Measurements from ENCODE around the gene XDH.

The XDH gene

GRCh38 chr2:31341351-31341750, 73.2 kb downstream of the XDH start:
- Histone ChIP-seq H3K4me3 (ENCODE audit: low read length) (no peak overlapping the region), H3K9me3 (ENCODE audit: control insufficient read depth, low read length) (no peaks in the 10 kb centered on the region), H3K27me3 (replicated peaks; ENCODE audit: control insufficient read depth, insufficient read depth, low read length) (no peaks in the 10 kb centered on the region), H3K9ac (ENCODE audit: low read length) (no peak overlapping the region), H3K36me3 (ENCODE audit: control insufficient read depth, insufficient read depth, low read length, severe bottlenecking) (no peaks in the 10 kb centered on the region), H3K4me1 (ENCODE audit: control insufficient read depth, insufficient read depth, low read length) (peaks cover 17% of the 10 kb centered on the region)
- no peak for DNase-seq (ENCODE audit: low read depth)

- H3K36me3 ChIP-seq (ENCODE audit: control insufficient read depth, insufficient read depth, low read length, severe bottlenecking), result no peaks in the 10 kb centered on the region
- H3K4me1 ChIP-seq (ENCODE audit: control insufficient read depth, insufficient read depth, low read length), result peaks cover 33% of the 10 kb centered on the region
- H3K27me3 ChIP-seq (replicated peaks; ENCODE audit: control insufficient read depth, insufficient read depth, low read length), result no peaks in the 10 kb centered on the region
- H3K9ac ChIP-seq (ENCODE audit: low read length), result no peak overlapping the region
- no peak overlapping the region for H3K4me3 ChIP-seq (ENCODE audit: low read length)
- H3K9me3 ChIP-seq (ENCODE audit: control insufficient read depth, low read length), result no peaks in the 10 kb centered on the region
- DNase-seq (ENCODE audit: low read depth), result no peak
Measured at GRCh38 chr2:31339696-31340095, 74.8 kb downstream of the XDH start.

- Histone ChIP-seq H3K36me3 (ENCODE audit: control insufficient read depth, insufficient read depth, low read length, severe bottlenecking) (no peaks in the 10 kb centered on the region), H3K27me3 (replicated peaks; ENCODE audit: control insufficient read depth, insufficient read depth, low read length) (peaks cover 4% of the 10 kb centered on the region), H3K4me1 (ENCODE audit: control insufficient read depth, insufficient read depth, low read length) (peaks cover 39% of the 10 kb centered on the region), H3K9ac (ENCODE audit: low read length) (no peak overlapping the region), H3K4me3 (ENCODE audit: low read length) (no peak overlapping the region), H3K9me3 (ENCODE audit: control insufficient read depth, low read length) (no peaks in the 10 kb centered on the region)
- DNase-seq (ENCODE audit: low read depth), result peak; percentile 82
Measured at GRCh38 chr2:31337860-31338259, 76.7 kb downstream of the XDH start.

GRCh38 chr2:31337197-31337596, 77.3 kb downstream of the XDH start:
- H3K9ac ChIP-seq (ENCODE audit: low read length), result no peak overlapping the region
- no peaks in the 10 kb centered on the region for H3K9me3 ChIP-seq (ENCODE audit: control insufficient read depth, low read length)
- peak; percentile 26 for DNase-seq (ENCODE audit: low read depth)
- peaks cover 39% of the 10 kb centered on the region for H3K4me1 ChIP-seq (ENCODE audit: control insufficient read depth, insufficient read depth, low read length)
- H3K27me3 ChIP-seq (replicated peaks; ENCODE audit: control insufficient read depth, insufficient read depth, low read length), result peaks cover 6% of the 10 kb centered on the region
- peak overlapping the region; percentile 1 for H3K4me3 ChIP-seq (ENCODE audit: low read length)
- H3K36me3 ChIP-seq (ENCODE audit: control insufficient read depth, insufficient read depth, low read length, severe bottlenecking), result no peaks in the 10 kb centered on the region

GRCh38 chr2:31335921-31336585, 78.5 kb downstream of the XDH start:
- DNase-seq (ENCODE audit: low read depth), result peak; percentile 90
- H3K9ac ChIP-seq (ENCODE audit: low read length), result no peak overlapping the region
- H3K9me3 ChIP-seq (ENCODE audit: control insufficient read depth, low read length), result no peaks in the 10 kb centered on the region
- no peak overlapping the region for H3K4me3 ChIP-seq (ENCODE audit: low read length)
- peaks cover 6% of the 10 kb centered on the region for H3K27me3 ChIP-seq (replicated peaks; ENCODE audit: control insufficient read depth, insufficient read depth, low read length)
- peaks cover 39% of the 10 kb centered on the region for H3K4me1 ChIP-seq (ENCODE audit: control insufficient read depth, insufficient read depth, low read length)
- H3K36me3 ChIP-seq (ENCODE audit: control insufficient read depth, insufficient read depth, low read length, severe bottlenecking), result no peaks in the 10 kb centered on the region

- H3K27me3 ChIP-seq (replicated peaks; ENCODE audit: control insufficient read depth, insufficient read depth, low read length), result peaks cover 17% of the 10 kb centered on the region
- H3K9ac ChIP-seq (ENCODE audit: low read length), result no peak overlapping the region
- H3K36me3 ChIP-seq (ENCODE audit: control insufficient read depth, insufficient read depth, low read length, severe bottlenecking), result no peaks in the 10 kb centered on the region
- no peaks in the 10 kb centered on the region for H3K9me3 ChIP-seq (ENCODE audit: control insufficient read depth, low read length)
- no peak overlapping the region for H3K4me3 ChIP-seq (ENCODE audit: low read length)
- DNase-seq (ENCODE audit: low read depth), result no peak
- H3K4me1 ChIP-seq (ENCODE audit: control insufficient read depth, insufficient read depth, low read length), result peaks cover 39% of the 10 kb centered on the region
Measured at GRCh38 chr2:31334311-31335026, 80.1 kb downstream of the XDH start.

- Histone ChIP-seq H3K4me3 (ENCODE audit: low read length) (no peak overlapping the region), H3K27me3 (replicated peaks; ENCODE audit: control insufficient read depth, insufficient read depth, low read length) (peaks cover 17% of the 10 kb centered on the region), H3K9me3 (ENCODE audit: control insufficient read depth, low read length) (no peaks in the 10 kb centered on the region), H3K36me3 (ENCODE audit: control insufficient read depth, insufficient read depth, low read length, severe bottlenecking) (no peaks in the 10 kb centered on the region), H3K9ac (ENCODE audit: low read length) (no peak overlapping the region), H3K4me1 (ENCODE audit: control insufficient read depth, insufficient read depth, low read length) (peaks cover 39% of the 10 kb centered on the region)
- peak; percentile 94 for DNase-seq (ENCODE audit: low read depth)
Measured at GRCh38 chr2:31333527-31334183, 80.9 kb downstream of the XDH start.

GRCh38 chr2:31333046-31333445, 81.5 kb downstream of the XDH start:
- Histone ChIP-seq H3K9ac (ENCODE audit: low read length) (no peak overlapping the region), H3K9me3 (ENCODE audit: control insufficient read depth, low read length) (no peaks in the 10 kb centered on the region), H3K36me3 (ENCODE audit: control insufficient read depth, insufficient read depth, low read length, severe bottlenecking) (no peaks in the 10 kb centered on the region), H3K4me3 (ENCODE audit: low read length) (no peak overlapping the region), H3K4me1 (ENCODE audit: control insufficient read depth, insufficient read depth, low read length) (peaks cover 37% of the 10 kb centered on the region), H3K27me3 (replicated peaks; ENCODE audit: control insufficient read depth, insufficient read depth, low read length) (peaks cover 17% of the 10 kb centered on the region)
- DNase-seq (ENCODE audit: low read depth), result no peak

- Histone ChIP-seq H3K36me3 (ENCODE audit: control insufficient read depth, insufficient read depth, low read length, severe bottlenecking) (no peaks in the 10 kb centered on the region), H3K9ac (ENCODE audit: low read length) (no peak overlapping the region), H3K4me1 (ENCODE audit: control insufficient read depth, insufficient read depth, low read length) (peaks cover 32% of the 10 kb centered on the region), H3K9me3 (ENCODE audit: control insufficient read depth, low read length) (no peaks in the 10 kb centered on the region), H3K27me3 (replicated peaks; ENCODE audit: control insufficient read depth, insufficient read depth, low read length) (peaks cover 17% of the 10 kb centered on the region), H3K4me3 (ENCODE audit: low read length) (no peak overlapping the region)
- no peak for DNase-seq (ENCODE audit: low read depth)
Measured at GRCh38 chr2:31332521-31332920, 82.0 kb downstream of the XDH start.

- no peaks in the 10 kb centered on the region for H3K36me3 ChIP-seq (ENCODE audit: control insufficient read depth, insufficient read depth, low read length, severe bottlenecking)
- peaks cover 21% of the 10 kb centered on the region for H3K4me1 ChIP-seq (ENCODE audit: control insufficient read depth, insufficient read depth, low read length)
- H3K4me3 ChIP-seq (ENCODE audit: low read length), result no peak overlapping the region
- no peak for DNase-seq (ENCODE audit: low read depth)
- H3K9ac ChIP-seq (ENCODE audit: low read length), result no peak overlapping the region
- no peaks in the 10 kb centered on the region for H3K9me3 ChIP-seq (ENCODE audit: control insufficient read depth, low read length)
- peaks cover 17% of the 10 kb centered on the region for H3K27me3 ChIP-seq (replicated peaks; ENCODE audit: control insufficient read depth, insufficient read depth, low read length)
Measured at GRCh38 chr2:31331156-31331555, 83.4 kb downstream of the XDH start.

- DNase-seq (ENCODE audit: low read depth), result no peak
- no peak overlapping the region for H3K9ac ChIP-seq (ENCODE audit: low read length)
- H3K27me3 ChIP-seq (replicated peaks; ENCODE audit: control insufficient read depth, insufficient read depth, low read length), result peaks cover 17% of the 10 kb centered on the region
- H3K36me3 ChIP-seq (ENCODE audit: control insufficient read depth, insufficient read depth, low read length, severe bottlenecking), result no peaks in the 10 kb centered on the region
- H3K4me1 ChIP-seq (ENCODE audit: control insufficient read depth, insufficient read depth, low read length), result peaks cover under 1% of the 10 kb centered on the region
- H3K9me3 ChIP-seq (ENCODE audit: control insufficient read depth, low read length), result no peaks in the 10 kb centered on the region
- no peak overlapping the region for H3K4me3 ChIP-seq (ENCODE audit: low read length)
Measured at GRCh38 chr2:31329081-31329625, 85.4 kb downstream of the XDH start.
